Stimulated activated CD4-positive, alpha-beta T cell treated with anti-CD3 and anti-CD28 coated beads, Interleukin-2, amount 100 ng/mL, for 4 hours (primary cell): Measurements from ENCODE around the gene SFXN3.
"Not testable (repeated sequence)": the region's sequence is repeated elsewhere in the genome, so short reads cannot be mapped to it uniquely, and the experiment has no call there.

Experiments
- DNase-seq: peaks from one replicate; pipeline ENCODE4 v3.0.0-alpha.2; 2020; ENCODE audit warnings: low read depth

Gene SFXN3

GRCh38 chr10:101015582-101015973 is 15.5 kb upstream of the SFXN3 start:
- no peak for DNase-seq

- DNase-seq = no peak
Measured at GRCh38 chr10:101016814-101017213, 14.2 kb upstream of the SFXN3 start.

- DNase-seq = no peak
Measured at GRCh38 chr10:101018118-101018599, 12.9 kb upstream of the SFXN3 start.

GRCh38 chr10:101018600-101019439 is 12.2 kb upstream of the SFXN3 start:
- DNase-seq = peak; percentile 47

GRCh38 chr10:101019440-101019703 is 11.7 kb upstream of the SFXN3 start:
- DNase-seq = no peak

GRCh38 chr10:101020427-101021075 is 10.5 kb upstream of the SFXN3 start:
- no peak for DNase-seq

- no peak for DNase-seq
Measured at GRCh38 chr10:101021239-101021638, 9.8 kb upstream of the SFXN3 start.

- DNase-seq = no peak
Measured at GRCh38 chr10:101021692-101022251, 9.3 kb upstream of the SFXN3 start.

GRCh38 chr10:101022967-101023705 is 7.9 kb upstream of the SFXN3 start:
- no peak for DNase-seq

GRCh38 chr10:101027106-101027720 is 3.8 kb upstream of the SFXN3 start:
- DNase-seq = no peak

GRCh38 chr10:101028446-101029337 is 2.3 kb upstream of the SFXN3 start:
- DNase-seq = no peak

GRCh38 chr10:101029520-101030295 is 1.3 kb upstream of the SFXN3 start:
- no peak for DNase-seq

GRCh38 chr10:101030496-101031127 is 422 bp upstream of the SFXN3 start:
- DNase-seq = no peak

GRCh38 chr10:101031796-101032636 is 982 bp downstream of the SFXN3 start:
- DNase-seq = peak; percentile 70

- peak; percentile 59 for DNase-seq
Measured at GRCh38 chr10:101032637-101033224, 1.7 kb downstream of the SFXN3 start.

GRCh38 chr10:101033276-101033675 is 2.2 kb downstream of the SFXN3 start:
- DNase-seq = no peak

GRCh38 chr10:101034404-101034803 is 3.4 kb downstream of the SFXN3 start:
- not testable (repeated sequence) for DNase-seq

GRCh38 chr10:101035314-101035713 is 4.3 kb downstream of the SFXN3 start:
- no peak for DNase-seq
